PFSK-1 (cell line): ENCODE results near the gene TECTA. TPM values are rescaled to one million over a fixed set of nuclear protein-coding genes. Genes with fewer than 3 reads are reported as not detected.

Experiments used
- FOXP2 ChIP-seq: optimal IDR thresholded peaks from 2 replicates; pipeline ENCODE3; 2011; ENCODE audit warnings: borderline replicate concordance, control low read depth, inconsistent platforms; ENCODE audit not compliant: insufficient read depth; ENCODE audit errors: extremely low read length, extremely low read depth
- POLR2AphosphoS5 ChIP-seq: IDR thresholded peaks from 2 replicates; pipeline ENCODE4 v1.6.1; 2012; ENCODE audit warnings: low read depth, mild to moderate bottlenecking, control low read depth, low read length, moderate library complexity
- SIN3A ChIP-seq: IDR thresholded peaks from 2 replicates; pipeline ENCODE4 v1.6.1; 2012; ENCODE audit warnings: mild to moderate bottlenecking, low read length, moderate library complexity, borderline replicate concordance; ENCODE audit not compliant: insufficient read depth
- TAF1 ChIP-seq: IDR thresholded peaks from 2 replicates; pipeline ENCODE4 v1.6.1; 2012; ENCODE audit warnings: low read length, control low read depth, borderline replicate concordance; ENCODE audit not compliant: insufficient read depth
- polyA plus RNA-seq: library from polyadenylated mRNA; unstranded; fragments of >200 nt; gene quantifications from one replicate; pipeline ENCODE4 v1.2.1, GENCODE V29; 2012; ENCODE audit warnings: low read depth, missing spikeins; ENCODE audit not compliant: insufficient read length
- TF ChIP-seq, protein P1 (sequence below), 2 experiments: IDR thresholded peaks; 2 replicates each; pipeline versions ENCODE4 v1.6.1 to v1.8.0; 2011 to 2012; ENCODE audit warnings: low read depth in 2 of 2, low read length in 2 of 2, control low read depth in 1 of 2, inconsistent platforms in 1 of 2, mild to moderate bottlenecking in 1 of 2, moderate library complexity in 1 of 2; ENCODE audit not compliant: insufficient read depth in 1 of 2

The TECTA gene
- 1.5 TPM for polyA plus RNA-seq

- TF ChIP-seq FOXP2 = no peak
Measured at GRCh38 chr11:121100943-121101342, at the start of gene TECTA. Gene TECTA, plus strand, starts transcription at chr11:121101243. Its CDS starts 1,423 bp downstream, at chr11:121102666.

DNA sequence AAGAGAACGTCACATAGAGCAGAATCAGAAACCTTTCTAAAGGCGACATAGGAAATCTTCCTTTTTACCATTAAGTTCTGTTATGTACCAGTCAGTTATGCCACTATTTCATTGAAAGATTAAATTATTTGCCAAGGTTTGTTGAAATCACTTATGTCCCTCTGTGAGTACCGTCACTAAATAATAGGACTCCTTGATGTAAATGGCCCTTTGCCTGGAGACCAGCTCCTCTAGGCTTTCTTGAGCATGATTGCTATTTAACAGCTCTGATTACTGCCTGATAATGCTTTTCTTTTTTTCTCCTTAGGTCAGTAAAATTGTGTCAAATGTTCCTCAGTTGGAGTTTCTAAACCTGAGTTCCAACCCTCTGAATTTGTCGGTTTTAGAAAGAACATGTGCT is 47.8 kb upstream of the TECTA start:
- TF ChIP-seq TAF1 (no peak), SIN3A (no peak), FOXP2 (no peak), POLR2AphosphoS5 (no peak)
- TF ChIP-seq, protein P1, sequence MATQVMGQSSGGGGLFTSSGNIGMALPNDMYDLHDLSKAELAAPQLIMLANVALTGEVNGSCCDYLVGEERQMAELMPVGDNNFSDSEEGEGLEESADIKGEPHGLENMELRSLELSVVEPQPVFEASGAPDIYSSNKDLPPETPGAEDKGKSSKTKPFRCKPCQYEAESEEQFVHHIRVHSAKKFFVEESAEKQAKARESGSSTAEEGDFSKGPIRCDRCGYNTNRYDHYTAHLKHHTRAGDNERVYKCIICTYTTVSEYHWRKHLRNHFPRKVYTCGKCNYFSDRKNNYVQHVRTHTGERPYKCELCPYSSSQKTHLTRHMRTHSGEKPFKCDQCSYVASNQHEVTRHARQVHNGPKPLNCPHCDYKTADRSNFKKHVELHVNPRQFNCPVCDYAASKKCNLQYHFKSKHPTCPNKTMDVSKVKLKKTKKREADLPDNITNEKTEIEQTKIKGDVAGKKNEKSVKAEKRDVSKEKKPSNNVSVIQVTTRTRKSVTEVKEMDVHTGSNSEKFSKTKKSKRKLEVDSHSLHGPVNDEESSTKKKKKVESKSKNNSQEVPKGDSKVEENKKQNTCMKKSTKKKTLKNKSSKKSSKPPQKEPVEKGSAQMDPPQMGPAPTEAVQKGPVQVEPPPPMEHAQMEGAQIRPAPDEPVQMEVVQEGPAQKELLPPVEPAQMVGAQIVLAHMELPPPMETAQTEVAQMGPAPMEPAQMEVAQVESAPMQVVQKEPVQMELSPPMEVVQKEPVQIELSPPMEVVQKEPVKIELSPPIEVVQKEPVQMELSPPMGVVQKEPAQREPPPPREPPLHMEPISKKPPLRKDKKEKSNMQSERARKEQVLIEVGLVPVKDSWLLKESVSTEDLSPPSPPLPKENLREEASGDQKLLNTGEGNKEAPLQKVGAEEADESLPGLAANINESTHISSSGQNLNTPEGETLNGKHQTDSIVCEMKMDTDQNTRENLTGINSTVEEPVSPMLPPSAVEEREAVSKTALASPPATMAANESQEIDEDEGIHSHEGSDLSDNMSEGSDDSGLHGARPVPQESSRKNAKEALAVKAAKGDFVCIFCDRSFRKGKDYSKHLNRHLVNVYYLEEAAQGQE (IDR thresholded peaks at IDR 0.05; ENCODE audit: insufficient read depth in 1 of 2, low read depth in 2 of 2, low read length in 2 of 2) = no peak

DNA sequence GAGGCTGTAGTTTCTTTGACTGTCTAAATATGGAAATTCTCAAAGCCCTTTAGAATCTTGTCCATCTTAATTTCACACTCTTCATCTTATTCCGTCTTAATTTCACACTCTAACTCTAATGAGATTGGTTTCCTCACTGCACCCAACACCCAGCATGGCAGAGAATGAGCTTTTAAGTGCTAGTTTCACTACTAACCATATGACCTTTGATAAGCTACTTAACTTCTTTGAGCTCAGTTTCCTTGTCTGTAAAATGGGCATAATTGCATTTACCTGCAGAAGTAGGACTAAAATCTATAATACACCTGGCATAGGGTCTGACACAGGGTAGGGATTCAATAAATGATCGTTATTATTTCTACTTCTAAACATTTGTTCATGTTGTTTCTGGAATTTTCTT is 46.8 kb upstream of the TECTA start:
- TF ChIP-seq, protein P1 (IDR thresholded peaks at IDR 0.05; ENCODE audit: insufficient read depth in 1 of 2, low read depth in 2 of 2, low read length in 2 of 2) = no peak

- TF ChIP-seq TAF1 (no peak), POLR2AphosphoS5 (no peak), SIN3A (no peak)
- TF ChIP-seq, protein P1 (IDR thresholded peaks at IDR 0.05; ENCODE audit: insufficient read depth in 1 of 2, low read depth in 2 of 2, low read length in 2 of 2) = no peak
Measured at GRCh38 chr11:121055076-121055475, 46.0 kb upstream of the TECTA start.

DNA sequence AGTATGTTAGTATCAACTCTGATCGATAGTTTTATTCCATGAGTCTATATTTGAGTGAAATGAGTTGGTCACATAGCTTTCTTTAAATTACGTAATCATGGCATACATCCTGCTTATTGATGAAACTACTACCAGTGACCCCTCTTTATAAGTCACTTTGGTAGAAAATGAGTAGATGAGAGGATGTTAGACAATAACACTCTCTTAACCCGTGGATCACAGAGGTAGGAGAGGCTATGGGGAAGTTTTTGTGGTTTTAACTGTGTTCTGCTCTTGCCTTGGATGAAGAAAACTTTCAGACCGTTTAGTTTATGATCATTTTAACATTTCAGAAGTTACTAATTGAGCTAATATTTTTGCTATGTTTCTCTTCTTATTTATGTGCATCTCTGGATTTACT is 43.1 kb upstream of the TECTA start:
- TF ChIP-seq FOXP2 = no peak
- no peak for TF ChIP-seq TAF1
- no peak for TF ChIP-seq POLR2AphosphoS5
- TF ChIP-seq SIN3A = no peak
- TF ChIP-seq, protein P1 (IDR thresholded peaks at IDR 0.05; ENCODE audit: insufficient read depth in 1 of 2, low read depth in 2 of 2, low read length in 2 of 2) = no peak

- no peak for TF ChIP-seq FOXP2
- TF ChIP-seq TAF1 = no peak
- TF ChIP-seq SIN3A = no peak
- TF ChIP-seq, protein P1 (IDR thresholded peaks at IDR 0.05; ENCODE audit: insufficient read depth in 1 of 2, low read depth in 2 of 2, low read length in 2 of 2) = no peak
- TF ChIP-seq POLR2AphosphoS5 = no peak
Measured at GRCh38 chr11:121058941-121059340, 42.1 kb upstream of the TECTA start.
